GOT3 (cell line): ENCODE data around the gene GLI1.
A peak's percentile ranks its signal among the peaks of the same experiment; 100 is the strongest.

Source experiments
- DNase-seq: peaks from one replicate; lab custom pipeline; 2025; ENCODE audit warnings: mixed read lengths; lab: John Stamatoyannopoulos, UW

Gene GLI1

DNA sequence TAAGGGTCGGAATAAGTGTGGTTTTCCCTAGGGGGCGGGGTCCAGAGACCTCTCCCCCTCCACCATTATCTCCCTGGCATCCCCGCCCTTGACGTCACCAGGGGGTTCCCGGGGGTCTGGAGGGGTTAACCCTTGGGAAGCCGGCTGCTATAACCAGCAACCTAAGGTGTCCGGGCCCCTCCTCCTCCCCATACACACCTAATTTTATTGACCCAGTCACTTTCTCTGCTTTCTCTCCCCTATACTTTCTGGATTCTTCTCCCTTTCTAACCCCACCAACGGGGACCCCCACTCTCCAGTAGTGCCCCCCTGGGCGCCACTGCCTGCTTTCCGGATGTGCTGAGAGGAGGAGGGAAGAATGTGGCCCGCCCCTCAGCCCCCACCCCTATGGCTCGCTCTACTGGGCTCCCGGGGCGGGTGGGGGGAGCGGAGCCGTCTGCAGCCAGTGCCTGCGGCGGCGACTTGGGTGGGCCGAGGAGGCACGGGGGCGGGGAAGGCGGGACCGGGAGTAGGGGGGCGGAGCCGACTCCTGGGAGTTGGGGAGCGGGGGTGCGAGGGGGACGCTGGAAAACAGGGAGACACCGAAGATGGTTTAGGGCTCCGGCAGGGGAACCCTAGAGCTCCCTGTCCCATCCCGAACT is 1.8 kb downstream of the GLI1 start:
- DNase-seq, result no peak

GRCh38 chr12:57461917-57462250 is 2.3 kb downstream of the GLI1 start:
- no peak for DNase-seq

DNA sequence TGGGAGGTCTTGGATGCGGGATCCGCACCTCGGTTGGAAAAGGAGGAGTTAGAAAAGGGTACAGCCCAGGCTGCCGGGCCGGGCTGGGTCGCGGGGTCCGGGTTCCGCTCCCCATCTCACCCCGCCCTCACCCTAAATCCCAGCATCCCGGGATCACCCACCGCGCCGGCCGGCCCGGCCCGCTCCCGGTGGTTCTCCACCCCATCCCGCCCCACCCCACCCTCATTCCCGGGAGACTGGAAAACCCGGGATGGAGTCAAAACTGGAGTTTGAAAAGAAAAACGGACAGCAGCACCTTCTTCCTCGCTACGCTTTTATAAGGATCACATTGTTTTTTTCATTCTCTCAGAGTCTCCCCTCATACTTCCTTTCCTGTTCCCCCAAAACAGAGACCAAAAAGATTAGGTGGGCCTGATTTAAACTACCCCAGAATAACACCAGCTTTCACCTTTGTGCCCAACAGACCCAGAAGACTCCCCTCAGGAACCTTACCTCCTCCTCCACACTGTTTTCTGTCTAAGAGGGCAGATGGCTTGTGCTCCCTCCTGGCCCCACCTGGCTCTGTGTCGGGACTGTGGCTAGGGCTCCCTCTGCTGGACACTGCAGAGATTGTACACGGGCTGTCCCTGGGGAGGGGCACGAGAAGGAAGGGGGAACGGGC is 2.8 kb downstream of the GLI1 start:
- peak; percentile 99 for DNase-seq

- DNase-seq, result no peak
Observed at GRCh38 chr12:57462912-57463253, 3.3 kb downstream of the GLI1 start.

GRCh38 chr12:57464569-57464968 is 5.0 kb downstream of the GLI1 start:
- DNase-seq, result no peak

DNA sequence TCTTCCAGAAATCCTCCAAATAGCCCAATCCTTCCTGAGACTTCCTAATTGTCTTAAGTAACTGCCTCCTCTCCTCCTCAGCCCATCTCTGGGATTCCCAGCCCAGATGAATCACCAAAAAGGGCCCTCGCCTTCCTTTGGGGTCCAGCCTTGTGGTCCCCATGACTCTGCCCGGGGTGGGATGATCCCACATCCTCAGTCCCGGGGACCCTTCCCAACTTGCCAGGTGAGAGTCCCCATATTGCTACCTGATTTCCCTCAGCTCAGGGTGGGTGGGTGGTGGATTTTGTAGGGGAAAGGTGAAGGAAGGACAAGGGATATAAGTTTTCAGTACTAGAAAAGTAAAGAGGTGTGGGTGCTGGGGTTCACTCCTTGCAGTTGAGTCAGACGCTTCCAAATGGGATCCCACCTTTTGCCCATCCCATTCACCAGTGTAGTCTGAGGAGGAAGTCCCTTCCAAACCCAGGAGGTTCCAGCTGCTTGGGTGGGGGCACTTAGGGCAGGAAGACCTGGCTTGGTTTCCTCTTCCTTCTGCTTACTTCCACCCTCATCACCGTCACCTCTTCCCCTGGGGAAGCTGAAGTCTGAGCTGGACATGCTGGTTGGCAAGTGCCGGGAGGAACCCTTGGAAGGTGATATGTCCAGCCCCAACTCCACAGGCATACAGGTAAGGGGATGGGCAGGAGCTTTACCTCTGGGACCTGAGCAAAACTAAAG is 5.6 kb downstream of the GLI1 start:
- no peak for DNase-seq

DNA sequence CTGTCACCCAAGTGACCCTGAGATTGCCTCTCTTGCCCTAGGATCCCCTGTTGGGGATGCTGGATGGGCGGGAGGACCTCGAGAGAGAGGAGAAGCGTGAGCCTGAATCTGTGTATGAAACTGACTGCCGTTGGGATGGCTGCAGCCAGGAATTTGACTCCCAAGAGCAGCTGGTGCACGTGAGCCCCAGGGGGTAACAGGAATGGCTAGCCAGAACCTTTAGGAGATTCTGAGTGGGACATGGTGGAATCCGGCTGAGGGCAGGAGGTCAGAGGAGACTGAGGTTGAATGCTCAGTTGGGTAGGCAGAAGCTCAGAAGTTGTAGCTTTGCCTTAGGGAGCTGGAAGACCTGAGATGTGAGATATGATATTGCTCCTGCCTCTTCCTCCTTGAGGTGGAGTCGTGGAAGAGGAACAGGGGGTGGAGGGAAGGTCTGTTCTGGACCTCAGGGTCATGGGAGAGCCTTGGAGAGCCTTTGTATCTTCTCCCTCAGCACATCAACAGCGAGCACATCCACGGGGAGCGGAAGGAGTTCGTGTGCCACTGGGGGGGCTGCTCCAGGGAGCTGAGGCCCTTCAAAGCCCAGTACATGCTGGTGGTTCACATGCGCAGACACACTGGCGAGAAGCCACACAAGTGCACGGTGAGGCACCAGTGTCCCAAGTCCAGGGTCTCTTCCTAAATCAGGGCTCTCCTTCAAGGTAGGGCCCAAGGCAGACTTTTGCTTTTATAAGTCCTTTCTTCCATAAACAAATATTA is 6.3 kb downstream of the GLI1 start:
- no peak for DNase-seq

DNA sequence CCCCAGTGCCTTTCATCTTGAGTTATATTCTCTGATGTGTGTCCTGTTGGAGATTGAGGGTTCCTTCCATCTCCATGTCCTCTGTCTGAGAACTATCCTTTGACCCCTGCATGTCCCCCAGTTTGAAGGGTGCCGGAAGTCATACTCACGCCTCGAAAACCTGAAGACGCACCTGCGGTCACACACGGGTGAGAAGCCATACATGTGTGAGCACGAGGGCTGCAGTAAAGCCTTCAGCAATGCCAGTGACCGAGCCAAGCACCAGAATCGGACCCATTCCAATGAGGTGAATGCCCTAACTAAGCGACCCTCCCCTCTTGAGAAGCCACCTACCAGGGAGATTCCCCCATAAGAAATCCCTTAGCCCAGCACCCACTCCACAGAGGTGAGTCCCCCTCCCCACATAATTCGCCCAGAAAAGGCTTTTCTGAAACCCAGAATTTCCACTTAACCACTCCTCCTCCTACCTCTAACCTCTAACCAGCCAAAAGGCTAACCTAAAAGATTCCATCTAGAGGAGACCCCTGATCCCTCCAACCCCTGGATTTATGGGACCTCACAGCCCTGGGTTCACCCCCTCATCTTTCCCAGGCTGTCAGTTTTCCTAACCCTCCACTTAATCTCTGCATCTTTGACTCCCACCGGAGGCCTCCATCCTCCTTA is 7.8 kb downstream of the GLI1 start:
- DNase-seq, result no peak

GRCh38 chr12:57467915-57468314 is 8.3 kb downstream of the GLI1 start:
- DNase-seq, result no peak

DNA sequence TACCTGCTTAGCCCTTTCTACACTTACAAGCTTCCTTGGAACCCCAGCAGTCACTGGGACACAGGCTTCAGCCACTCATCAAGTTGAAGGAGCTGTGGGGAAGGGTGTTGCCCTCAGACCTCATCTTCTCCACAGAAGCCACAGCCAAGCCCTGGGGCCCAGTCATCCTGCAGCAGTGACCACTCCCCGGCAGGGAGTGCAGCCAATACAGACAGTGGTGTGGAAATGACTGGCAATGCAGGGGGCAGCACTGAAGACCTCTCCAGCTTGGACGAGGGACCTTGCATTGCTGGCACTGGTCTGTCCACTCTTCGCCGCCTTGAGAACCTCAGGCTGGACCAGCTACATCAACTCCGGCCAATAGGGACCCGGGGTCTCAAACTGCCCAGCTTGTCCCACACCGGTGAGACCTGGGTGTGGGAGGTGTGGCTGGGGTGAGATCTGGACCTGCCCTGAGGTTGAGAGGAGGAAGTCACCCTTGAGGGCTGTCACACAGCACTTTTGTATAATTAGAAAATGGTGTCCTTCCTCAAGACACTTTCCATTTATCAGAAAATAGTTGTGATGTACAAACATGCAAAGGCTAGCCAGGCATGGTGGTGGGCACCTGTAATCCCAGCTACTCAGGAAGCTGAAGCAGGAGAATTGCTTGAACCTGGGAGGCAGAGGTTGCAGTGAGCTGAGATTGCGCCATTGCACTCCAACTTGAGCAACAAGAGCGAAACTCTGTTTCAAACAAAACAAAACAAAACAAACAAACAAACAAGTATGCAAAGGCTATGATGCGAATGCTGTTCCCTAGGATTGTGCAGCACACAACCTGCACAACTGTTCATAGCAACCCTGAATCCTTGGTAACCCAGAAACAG is 9.9 kb downstream of the GLI1 start:
- no peak for DNase-seq

GRCh38 chr12:57470286-57470969 is 10.8 kb downstream of the GLI1 start:
- DNase-seq, result no peak

- DNase-seq, result no peak
Observed at GRCh38 chr12:57470970-57471656, 11.5 kb downstream of the GLI1 start.

DNA sequence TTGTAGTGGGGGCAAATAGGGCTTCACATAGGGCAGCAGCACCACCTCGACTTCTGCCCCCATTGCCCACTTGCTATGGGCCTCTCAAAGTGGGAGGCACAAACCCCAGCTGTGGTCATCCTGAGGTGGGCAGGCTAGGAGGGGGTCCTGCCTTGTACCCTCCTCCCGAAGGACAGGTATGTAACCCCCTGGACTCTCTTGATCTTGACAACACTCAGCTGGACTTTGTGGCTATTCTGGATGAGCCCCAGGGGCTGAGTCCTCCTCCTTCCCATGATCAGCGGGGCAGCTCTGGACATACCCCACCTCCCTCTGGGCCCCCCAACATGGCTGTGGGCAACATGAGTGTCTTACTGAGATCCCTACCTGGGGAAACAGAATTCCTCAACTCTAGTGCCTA is 12.1 kb downstream of the GLI1 start:
- no peak for DNase-seq

DNA sequence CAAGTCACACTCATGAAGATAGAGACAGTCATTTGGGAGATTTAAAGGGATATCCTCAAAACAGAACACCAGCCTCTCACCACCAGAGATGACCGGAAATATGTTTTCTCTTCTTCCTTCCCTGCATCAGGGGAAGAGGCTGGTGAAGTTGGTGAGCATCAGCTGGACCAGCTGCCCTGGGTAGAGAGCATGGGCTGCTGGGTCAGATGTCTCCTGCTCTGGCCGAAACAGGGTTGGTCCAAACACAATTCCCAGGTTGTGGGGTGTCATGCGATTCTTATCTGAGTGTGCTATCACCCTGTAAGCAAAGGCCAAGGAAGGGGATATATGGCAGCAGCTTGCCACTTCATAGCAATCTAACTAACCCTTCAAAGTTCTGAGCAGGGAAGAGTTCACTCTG is 12.8 kb downstream of the GLI1 start:
- no peak for DNase-seq

- DNase-seq, result no peak
Observed at GRCh38 chr12:57473392-57473791, 13.8 kb downstream of the GLI1 start.

- DNase-seq, result no peak
Observed at GRCh38 chr12:57473886-57474285, 14.3 kb downstream of the GLI1 start.

DNA sequence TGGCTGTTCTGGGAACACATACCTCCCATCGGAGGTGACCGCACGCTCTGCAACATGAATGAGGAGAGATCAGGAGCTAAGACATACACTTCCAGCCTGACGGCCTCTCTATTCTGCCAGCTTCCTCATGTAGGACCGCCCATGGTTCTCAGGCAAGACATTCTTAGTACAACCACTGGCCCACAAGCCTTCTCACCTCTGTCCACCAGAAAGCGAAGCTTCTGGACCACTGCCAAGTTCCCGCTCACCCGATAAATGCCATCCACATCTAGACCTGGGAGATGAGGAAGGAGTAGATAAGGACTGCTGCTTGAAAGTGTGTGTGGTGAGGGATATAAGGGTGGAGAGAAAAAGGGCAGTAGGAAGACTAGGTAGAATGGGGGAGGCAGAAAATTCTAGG is 14.8 kb downstream of the GLI1 start:
- no peak for DNase-seq

DNA sequence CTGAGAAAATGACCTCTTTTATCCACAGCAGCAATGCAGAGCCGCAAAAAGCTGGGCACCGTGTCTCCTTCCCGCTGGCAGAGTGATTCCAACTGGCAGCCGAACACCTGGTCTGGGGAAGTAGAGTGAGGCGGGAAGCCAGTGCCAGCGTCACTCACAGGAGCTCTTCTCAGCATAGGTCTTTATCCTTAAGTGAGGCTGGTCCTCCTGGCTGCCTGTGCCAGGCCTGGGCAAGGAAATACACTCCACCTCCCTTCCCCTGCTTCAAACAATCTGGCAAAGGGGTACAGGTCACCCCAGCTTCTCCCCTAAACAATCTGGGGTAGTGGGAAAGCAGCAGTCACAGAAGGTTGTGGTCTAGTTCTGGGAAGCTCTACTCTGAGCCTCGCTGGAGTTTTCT is 15.3 kb downstream of the GLI1 start:
- no peak for DNase-seq

- no peak for DNase-seq
Observed at GRCh38 chr12:57475271-57476161, 15.9 kb downstream of the GLI1 start.
